PC-9 (cell line): ENCODE results near the gene TMEM47. TPM values are rescaled to one million over a fixed set of nuclear protein-coding genes. Genes with fewer than 3 reads are reported as not detected.
A peak's percentile ranks its signal among the peaks of the same experiment; 100 is the strongest.

Source experiments
- BruUV-seq: library from RNA; stranded (reverse); fragments of 400-500 nt; replicated peaks from 2 replicates; lab custom pipeline; 2021; lab: Mats Ljungman, UMichigan
- CTCF ChIA-PET: fragments of 300-600 bp; sonication (Branson Sonifier 250); formaldehyde crosslinking; loops from one replicate; lab custom pipeline; 2022; ENCODE audit warnings: antibody characterized with exemption; lab: Charles Lee
- POLR2A ChIA-PET: fragments of 300-600 bp; sonication (Branson Sonifier 250); formaldehyde crosslinking; loops from one replicate; lab custom pipeline; 2022; ENCODE audit warnings: antibody characterized with exemption; ENCODE audit not compliant: unreplicated experiment; lab: Charles Lee
- DNase-seq, 2 experiments: peaks; one replicate each; pipeline versions ENCODE4 v3.0.0 to v3.0.0-alpha.2; 2015 to 2022; ENCODE audit warnings: mixed read lengths in 1 of 2
- H2AFZ ChIP-seq: fragments of 200-600 bp; sonication (generic); 2 replicates; pipeline ENCODE4 v1.8.1; 2017; ENCODE audit warnings: antibody characterized with exemption
- H3F3A ChIP-seq: fragments of 200-600 bp; sonication (generic); 2 replicates; pipeline ENCODE4 v1.8.1; 2017; ENCODE audit warnings: antibody characterized with exemption, mild to moderate bottlenecking, low read depth; ENCODE audit not compliant: insufficient read depth
- H3K27ac ChIP-seq: fragments of 200-600 bp; sonication (generic); 2 replicates; pipeline ENCODE4 v1.6.1; 2016; ENCODE audit warnings: mixed run types
- H3K27me3 ChIP-seq: fragments of 200-600 bp; sonication (generic); 2 replicates; pipeline ENCODE4 v1.6.1; 2016; ENCODE audit warnings: low read depth, mixed run types; ENCODE audit not compliant: insufficient read depth
- H3K36me3 ChIP-seq: fragments of 200-600 bp; sonication (generic); 2 replicates; pipeline ENCODE4 v1.6.1; 2016; ENCODE audit warnings: low read depth, mixed run types
- H3K4me1 ChIP-seq: fragments of 200-600 bp; sonication (generic); replicated peaks from 2 replicates; pipeline ENCODE4 v1.6.1; 2016; ENCODE audit warnings: mixed run types; ENCODE audit not compliant: insufficient read depth
- H3K4me2 ChIP-seq: fragments of 200-600 bp; sonication (generic); 2 replicates; pipeline ENCODE4 v1.6.1; 2017; ENCODE audit warnings: mixed run types
- H3K4me3 ChIP-seq: fragments of 200-600 bp; sonication (generic); 2 replicates; pipeline ENCODE4 v1.6.1; 2016; ENCODE audit warnings: mixed run types
- H3K79me2 ChIP-seq: fragments of 200-600 bp; sonication (generic); 2 replicates; pipeline ENCODE4 v1.6.1; 2017; ENCODE audit warnings: low read depth, mixed run types
- H3K9me2 ChIP-seq: fragments of 200-600 bp; sonication (generic); 2 replicates; pipeline ENCODE4 v1.8.1; 2017; ENCODE audit warnings: mild to moderate bottlenecking; ENCODE audit not compliant: insufficient read depth
- H3K9me3 ChIP-seq: fragments of 200-600 bp; sonication (generic); 2 replicates; pipeline ENCODE4 v1.8.1; 2016; ENCODE audit warnings: low read depth; ENCODE audit not compliant: insufficient read depth
- H4K20me1 ChIP-seq: fragments of 200-600 bp; sonication (generic); 2 replicates; pipeline ENCODE4 v1.8.1; 2017; ENCODE audit not compliant: insufficient read depth
- EZH2 ChIP-seq: fragments of 200-600 bp; sonication (generic); IDR thresholded peaks from 2 replicates; pipeline ENCODE4 v1.8.0; 2017; ENCODE audit warnings: antibody characterized with exemption, low read depth
- intact Hi-C: fragments of 100-400 bp; cut with micrococcal nuclease; formaldehyde crosslinking; loops from one replicate; pipeline ENCODE4 v1.10.0; 2022; ENCODE audit not compliant: unreplicated experiment
- total RNA-seq: library from RNA; stranded (reverse); gene quantifications from 2 replicates; pipeline ENCODE4 v1.2.3, GENCODE V29; 2021
- TF ChIP-seq, protein P1 (sequence below): fragments of 200-600 bp; sonication (generic); conservative IDR thresholded peaks from 2 replicates; pipeline ENCODE4 v1.6.1; 2017; ENCODE audit warnings: mixed run types, antibody characterized with exemption, mild to moderate bottlenecking, moderate library complexity

Gene TMEM47
- total RNA-seq, 1 experiment from 2014 or later: not detected

DNA sequence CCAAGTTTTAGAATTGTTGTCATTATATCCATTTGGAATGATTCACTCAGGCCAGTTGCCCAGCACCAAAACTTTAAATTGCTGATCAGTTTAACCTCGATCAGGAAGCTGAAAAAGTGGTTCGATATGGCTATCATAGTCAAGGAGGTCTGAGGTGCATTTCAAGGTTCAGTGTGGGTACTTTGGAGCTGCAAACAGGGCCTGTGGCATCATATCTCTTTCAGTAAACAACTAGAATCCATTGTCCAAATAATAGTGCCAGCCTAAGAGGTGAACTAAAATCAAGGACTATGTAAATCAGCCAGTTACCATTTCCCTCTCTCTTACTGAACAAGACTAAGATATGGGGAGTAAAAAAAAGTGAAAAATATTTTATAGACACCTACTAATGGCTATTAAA, 14.2 kb downstream of the TMEM47 start:
- BruUV-seq: no TSS peak
- H3K4me3 ChIP-seq: no peak overlapping the region
- no peaks in the 10 kb centered on the region for H3K4me1 ChIP-seq
- POLR2A ChIA-PET: no interaction called here
- DNase-seq: no peak
- H3F3A ChIP-seq: no peaks in the 10 kb centered on the region
- no peaks in the 10 kb centered on the region for H3K9me3 ChIP-seq
- CTCF ChIA-PET: no interaction called here
- TF ChIP-seq EZH2: no peak
- TF ChIP-seq, protein P1, sequence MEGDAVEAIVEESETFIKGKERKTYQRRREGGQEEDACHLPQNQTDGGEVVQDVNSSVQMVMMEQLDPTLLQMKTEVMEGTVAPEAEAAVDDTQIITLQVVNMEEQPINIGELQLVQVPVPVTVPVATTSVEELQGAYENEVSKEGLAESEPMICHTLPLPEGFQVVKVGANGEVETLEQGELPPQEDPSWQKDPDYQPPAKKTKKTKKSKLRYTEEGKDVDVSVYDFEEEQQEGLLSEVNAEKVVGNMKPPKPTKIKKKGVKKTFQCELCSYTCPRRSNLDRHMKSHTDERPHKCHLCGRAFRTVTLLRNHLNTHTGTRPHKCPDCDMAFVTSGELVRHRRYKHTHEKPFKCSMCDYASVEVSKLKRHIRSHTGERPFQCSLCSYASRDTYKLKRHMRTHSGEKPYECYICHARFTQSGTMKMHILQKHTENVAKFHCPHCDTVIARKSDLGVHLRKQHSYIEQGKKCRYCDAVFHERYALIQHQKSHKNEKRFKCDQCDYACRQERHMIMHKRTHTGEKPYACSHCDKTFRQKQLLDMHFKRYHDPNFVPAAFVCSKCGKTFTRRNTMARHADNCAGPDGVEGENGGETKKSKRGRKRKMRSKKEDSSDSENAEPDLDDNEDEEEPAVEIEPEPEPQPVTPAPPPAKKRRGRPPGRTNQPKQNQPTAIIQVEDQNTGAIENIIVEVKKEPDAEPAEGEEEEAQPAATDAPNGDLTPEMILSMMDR: no peak
- no peaks in the 10 kb centered on the region for H3K9me2 ChIP-seq
- no peaks in the 10 kb centered on the region for H4K20me1 ChIP-seq
- H3K27me3 ChIP-seq: no peaks in the 10 kb centered on the region
- no peaks in the 10 kb centered on the region for H3K79me2 ChIP-seq
- no peak overlapping the region for H3K27ac ChIP-seq
- intact Hi-C loops: no loop called here
- no peak overlapping the region for H2AFZ ChIP-seq
- H3K4me2 ChIP-seq: no peak overlapping the region
- no peaks in the 10 kb centered on the region for H3K36me3 ChIP-seq

DNA sequence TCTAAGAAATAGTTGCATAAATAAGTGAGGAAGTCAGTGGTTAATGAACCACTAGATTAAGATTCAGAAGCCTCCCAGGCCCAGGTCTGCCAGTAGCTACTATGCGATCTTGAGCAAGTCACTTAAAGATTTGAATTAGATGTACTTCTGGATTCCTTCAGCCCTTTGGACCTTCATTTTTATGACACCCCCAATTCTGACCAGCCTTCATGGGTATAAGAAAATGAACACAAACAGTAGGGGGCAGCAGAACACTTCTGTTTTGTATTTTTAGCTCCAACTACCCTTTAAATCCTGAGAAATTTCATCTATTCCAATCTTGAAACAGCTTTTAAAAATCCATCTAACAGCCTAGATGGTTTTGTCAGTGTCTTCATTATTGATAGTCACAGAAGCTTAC, 19.0 kb downstream of the TMEM47 start:
- Histone ChIP-seq H3K4me1 (no peaks in the 10 kb centered on the region), H4K20me1 (no peaks in the 10 kb centered on the region), H3K9me2 (no peaks in the 10 kb centered on the region), H3K4me3 (no peak overlapping the region), H3K79me2 (no peaks in the 10 kb centered on the region), H3K36me3 (no peaks in the 10 kb centered on the region), H3K27ac (no peak overlapping the region), H3F3A (no peaks in the 10 kb centered on the region), H3K27me3 (no peaks in the 10 kb centered on the region), H2AFZ (no peak overlapping the region), H3K4me2 (no peak overlapping the region), H3K9me3 (no peaks in the 10 kb centered on the region)
- no TSS peak for BruUV-seq
- no peak for TF ChIP-seq EZH2
- TF ChIP-seq, protein P1: peak; percentile 67
- ChIA-PET CTCF (no interaction called here), POLR2A (no interaction called here)
- intact Hi-C loops: no loop called here
- no peak for DNase-seq

DNA sequence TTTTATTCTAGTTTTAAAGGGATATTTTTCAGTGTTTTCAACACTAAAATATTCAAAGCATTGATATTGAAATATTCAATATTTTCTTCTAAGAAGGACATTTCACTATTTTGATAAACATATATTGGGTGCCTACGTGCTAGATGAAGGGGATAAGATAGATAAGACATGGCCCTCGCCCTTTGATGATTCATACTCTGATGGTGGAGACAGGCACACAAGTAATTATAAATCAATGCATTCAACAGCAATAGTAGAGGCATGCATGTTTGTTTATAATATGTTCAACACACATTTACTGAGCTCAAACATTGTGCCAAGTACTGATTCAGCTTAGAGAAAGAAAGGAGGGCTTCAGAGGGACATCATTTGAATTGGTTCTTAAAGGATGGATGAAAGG, 22.7 kb downstream of the TMEM47 start:
- intact Hi-C loops: no loop called here
- ChIA-PET CTCF (no interaction called here), POLR2A (no interaction called here)
- Histone ChIP-seq H3K4me1 (no peaks in the 10 kb centered on the region), H3K4me3 (no peak overlapping the region), H4K20me1 (no peaks in the 10 kb centered on the region), H3K9me3 (no peaks in the 10 kb centered on the region), H3K27ac (no peak overlapping the region), H2AFZ (no peak overlapping the region), H3K4me2 (no peak overlapping the region), H3K79me2 (no peaks in the 10 kb centered on the region), H3F3A (no peaks in the 10 kb centered on the region), H3K27me3 (no peaks in the 10 kb centered on the region), H3K9me2 (no peaks in the 10 kb centered on the region), H3K36me3 (no peaks in the 10 kb centered on the region)
- TF ChIP-seq, protein P1: no peak
- no peak for TF ChIP-seq EZH2
- DNase-seq: no peak
- no TSS peak for BruUV-seq
